Cerebellar cortex (tissue), 1 donor: ENCODE measurements around the gene FCRLB.
"Not testable (repeated sequence)": the region's sequence is repeated elsewhere in the genome, so short reads cannot be mapped to it uniquely, and the experiment has no call there.

Experiments
- DNase-seq: peaks from one replicate; pipeline ENCODE4 v3.0.0-alpha.2; 2015; ENCODE audit warnings: low spot score

FCRLB gene

DNA sequence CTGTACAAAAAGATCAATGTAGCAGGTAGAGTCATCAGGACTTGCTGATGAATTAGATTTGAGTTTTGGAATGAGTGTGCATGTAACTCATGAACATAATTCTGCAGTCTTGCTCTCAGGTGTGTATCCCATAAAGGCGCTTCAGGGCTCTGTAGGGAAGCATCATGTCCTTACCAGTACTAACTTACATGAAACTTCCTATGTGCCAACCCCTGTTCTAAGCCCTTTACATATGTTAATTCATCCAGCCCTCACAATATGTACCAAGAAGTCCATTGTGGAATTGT, 2.1 kb upstream of the FCRLB start:
- no peak for DNase-seq

DNA sequence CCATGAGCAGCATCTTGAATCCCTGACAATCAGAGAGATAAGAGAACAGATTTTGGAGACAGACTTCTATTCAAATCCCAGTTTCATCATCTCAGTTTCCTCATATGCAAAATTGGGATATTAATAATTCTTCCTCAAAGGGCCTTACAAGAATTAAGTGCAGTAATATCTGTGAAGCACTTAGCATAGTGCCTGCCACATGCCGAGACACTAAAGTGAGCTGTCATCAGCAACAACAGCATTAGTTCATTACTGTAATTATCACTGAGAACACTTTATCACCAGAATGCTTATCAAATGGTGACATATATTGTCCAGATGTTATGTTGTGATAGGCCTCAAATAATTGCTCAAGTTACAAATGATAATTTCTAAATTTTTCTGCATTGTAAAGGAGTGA, 922 bp upstream of the FCRLB start:
- DNase-seq = no peak

- no peak for DNase-seq
Observed at GRCh38 chr1:161721738-161722343, 497 bp downstream of the FCRLB start.

GRCh38 chr1:161722406-161722805, 1.1 kb downstream of the FCRLB start:
- DNase-seq = no peak

DNA sequence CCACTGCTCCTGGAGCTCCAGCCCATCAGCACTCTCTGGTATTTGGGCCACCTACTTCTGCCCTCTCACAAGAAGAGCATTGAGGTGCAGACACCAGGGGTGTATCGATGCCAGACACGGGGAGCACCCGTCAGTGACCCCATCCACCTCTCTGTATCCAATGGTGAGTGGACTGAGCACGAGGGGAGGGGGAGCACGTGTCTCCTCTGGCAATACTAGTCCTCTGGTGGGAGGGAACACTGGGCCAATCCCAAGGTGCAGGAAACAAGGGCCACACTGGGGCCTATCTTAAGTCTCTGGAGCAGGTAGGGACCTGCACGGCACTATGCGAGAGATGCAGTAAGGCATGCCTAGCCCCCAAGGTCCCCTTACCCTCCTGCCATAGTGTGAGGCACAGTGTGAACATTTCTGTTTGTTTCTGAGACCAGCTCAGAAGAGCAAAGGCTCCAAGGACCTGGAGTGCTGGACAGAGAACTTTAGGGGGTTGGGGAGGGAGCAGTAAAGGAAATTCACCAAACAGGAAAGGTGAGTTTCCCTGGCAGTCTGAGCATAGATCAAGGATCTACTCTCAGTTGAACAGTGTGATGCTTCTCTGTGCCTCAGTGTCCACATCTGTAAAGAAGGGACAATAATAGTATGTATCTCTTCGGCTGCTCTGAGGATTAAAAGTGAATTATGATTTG, 2.3 kb downstream of the FCRLB start:
- DNase-seq = no peak

- not testable (repeated sequence) for DNase-seq
Observed at GRCh38 chr1:161725258-161725907, 4.0 kb downstream of the FCRLB start.

DNA sequence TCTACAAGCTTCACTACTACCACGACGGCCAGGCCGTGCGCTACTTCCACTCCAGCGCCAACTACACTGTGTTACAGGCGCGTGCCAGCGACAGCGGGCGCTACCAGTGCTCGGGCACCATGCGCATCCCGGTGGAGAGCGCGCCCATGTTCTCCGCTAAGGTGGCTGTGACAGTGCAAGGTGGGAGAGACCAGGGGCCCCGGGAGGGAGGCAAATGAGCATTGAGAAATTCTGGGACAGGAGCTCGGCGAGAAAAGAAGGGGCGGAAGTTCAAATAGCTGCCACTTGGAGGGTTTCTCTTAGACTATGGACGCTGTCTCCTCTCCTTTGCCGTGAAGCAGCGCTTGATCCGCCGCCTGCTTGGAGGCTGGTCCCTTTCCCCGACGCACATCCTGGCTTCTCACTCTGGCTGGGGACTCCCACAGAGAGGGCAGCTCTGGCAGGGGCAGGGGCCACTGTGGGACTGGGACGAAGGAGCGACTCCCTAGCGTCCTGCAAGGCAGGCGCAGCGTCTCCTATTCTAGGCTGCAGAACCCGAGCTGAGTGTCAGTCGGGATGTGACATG, 4.6 kb downstream of the FCRLB start:
- peak; percentile 59 for DNase-seq

- DNase-seq = peak; percentile 80
Observed at GRCh38 chr1:161726473-161727255, 5.3 kb downstream of the FCRLB start.

DNA sequence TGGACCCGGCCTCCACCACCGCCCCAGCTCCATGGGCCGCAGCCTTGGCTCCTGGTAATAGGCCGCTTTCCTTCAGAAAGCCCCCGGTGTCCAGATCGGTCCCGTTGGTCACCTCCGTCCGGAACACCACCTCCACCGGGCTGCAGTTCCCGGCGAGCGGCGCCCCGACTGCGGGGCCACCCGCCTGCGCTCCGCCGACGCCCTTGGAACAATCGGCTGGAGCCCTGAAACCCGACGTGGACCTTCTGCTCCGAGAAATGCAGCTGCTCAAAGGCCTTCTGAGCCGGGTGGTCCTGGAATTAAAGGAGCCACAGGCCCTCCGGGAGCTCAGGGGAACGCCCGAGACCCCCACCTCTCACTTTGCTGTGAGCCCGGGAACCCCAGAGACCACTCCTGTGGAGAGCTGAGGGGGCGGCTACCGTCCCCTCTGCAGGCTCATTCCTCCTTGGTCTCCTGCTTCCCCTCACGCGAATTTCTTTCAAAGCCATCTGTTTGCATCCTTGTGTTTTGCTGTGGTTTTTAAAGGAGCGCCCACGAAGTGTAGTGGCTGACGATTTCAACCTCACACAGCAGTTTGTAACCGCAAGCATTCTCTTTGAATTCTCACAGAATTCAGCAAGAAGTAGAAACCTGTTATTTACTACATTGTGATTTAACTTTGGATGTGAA, 6.0 kb downstream of the FCRLB start:
- peak; percentile 42 for DNase-seq

DNA sequence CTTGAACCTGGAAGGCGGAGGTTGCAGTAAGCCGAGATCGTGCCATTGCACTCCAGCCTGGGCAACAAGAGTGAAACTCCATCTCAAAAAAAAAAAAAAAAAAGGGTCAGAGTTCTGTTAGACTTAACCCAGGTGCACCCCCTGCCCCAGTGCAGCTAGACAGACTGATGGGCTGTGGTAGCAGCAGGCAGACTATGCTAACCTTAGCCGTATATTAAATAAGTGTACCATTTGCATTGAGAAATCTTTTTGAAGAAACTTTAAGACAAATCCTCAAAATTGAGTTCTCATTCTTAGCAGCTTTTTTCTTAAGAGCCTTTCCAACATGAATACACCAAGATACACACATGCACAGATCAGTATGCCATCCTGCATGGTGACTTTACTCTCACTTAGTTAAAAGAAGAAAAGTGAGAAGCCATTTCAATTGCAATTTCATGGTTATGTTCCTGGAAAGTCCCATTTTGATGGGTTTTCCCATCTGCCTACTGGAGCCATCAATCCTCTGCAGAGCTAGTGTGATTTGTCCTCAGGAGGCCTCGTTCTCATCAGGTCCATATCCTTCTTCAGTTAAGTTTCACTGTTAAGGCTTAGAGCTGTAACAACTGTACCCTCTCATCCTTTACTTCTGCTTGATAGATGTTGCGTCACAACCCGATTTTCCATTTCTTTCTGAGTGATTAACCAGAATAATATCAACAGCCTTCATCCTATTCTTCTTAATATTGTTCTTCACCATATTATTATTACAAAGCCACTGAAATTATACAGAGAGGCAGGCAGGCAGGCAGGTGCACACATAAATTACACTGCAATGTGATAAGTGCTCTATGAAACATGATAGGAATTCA, 7.3 kb downstream of the FCRLB start:
- DNase-seq = no peak

GRCh38 chr1:161730050-161730564, 8.8 kb downstream of the FCRLB start:
- DNase-seq = no peak

- no peak for DNase-seq
Observed at GRCh38 chr1:161731241-161731640, 9.9 kb downstream of the FCRLB start.

DNA sequence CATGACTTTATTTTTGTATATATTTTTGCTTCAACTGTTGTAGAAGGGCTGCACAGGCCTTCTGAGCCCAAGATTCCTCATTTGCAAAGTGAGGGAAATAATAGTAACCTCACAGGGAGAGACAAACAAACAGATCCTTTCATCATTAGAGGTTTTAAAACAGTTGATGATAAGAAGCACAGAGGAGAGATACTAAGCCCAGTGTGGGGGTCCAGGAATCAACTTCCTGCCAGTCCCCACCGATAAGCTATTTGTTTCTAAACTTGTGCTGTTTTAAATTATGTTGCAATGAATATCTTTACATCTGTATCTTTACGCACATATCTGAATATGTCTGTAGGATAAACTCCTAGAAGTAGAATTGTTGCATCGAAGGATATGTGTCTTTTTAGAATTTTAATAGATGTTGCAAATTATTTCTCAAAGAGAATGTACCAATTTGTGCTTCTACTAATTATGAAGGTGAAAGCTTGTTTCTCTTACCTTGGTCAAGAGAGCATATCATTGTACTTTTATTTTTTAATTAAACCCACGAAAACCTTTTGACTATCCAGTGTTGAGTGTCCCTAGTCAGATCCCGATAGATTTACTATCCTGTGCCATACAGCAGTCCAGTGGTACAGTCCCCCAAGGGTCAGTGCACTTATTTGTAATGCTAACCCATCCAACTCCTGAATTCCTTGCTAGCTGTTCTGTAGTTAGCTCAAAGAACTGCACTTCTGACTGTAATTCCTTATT, 10.8 kb downstream of the FCRLB start:
- DNase-seq = no peak

GRCh38 chr1:161733526-161733925, 12.2 kb downstream of the FCRLB start:
- DNase-seq = no peak

DNA sequence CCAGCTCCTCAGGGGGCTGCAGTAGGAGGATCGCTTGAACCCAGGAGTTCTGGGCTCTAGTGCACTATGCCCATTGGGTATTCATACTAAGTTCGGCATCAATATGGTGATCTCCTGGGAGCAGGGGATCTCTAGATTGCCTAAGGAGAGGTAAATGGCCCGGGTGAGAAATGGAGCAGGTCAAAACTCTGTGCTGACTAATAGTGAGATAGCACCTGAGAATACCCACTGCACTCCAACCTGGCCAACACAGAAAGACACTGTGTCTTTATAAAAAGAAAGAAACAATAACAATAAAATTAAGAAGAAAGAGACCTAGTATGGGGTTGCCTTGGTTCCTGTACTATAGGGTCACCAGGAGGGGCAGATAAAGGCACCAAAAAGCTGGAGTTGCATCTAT, 14.5 kb downstream of the FCRLB start:
- no peak for DNase-seq

DNA sequence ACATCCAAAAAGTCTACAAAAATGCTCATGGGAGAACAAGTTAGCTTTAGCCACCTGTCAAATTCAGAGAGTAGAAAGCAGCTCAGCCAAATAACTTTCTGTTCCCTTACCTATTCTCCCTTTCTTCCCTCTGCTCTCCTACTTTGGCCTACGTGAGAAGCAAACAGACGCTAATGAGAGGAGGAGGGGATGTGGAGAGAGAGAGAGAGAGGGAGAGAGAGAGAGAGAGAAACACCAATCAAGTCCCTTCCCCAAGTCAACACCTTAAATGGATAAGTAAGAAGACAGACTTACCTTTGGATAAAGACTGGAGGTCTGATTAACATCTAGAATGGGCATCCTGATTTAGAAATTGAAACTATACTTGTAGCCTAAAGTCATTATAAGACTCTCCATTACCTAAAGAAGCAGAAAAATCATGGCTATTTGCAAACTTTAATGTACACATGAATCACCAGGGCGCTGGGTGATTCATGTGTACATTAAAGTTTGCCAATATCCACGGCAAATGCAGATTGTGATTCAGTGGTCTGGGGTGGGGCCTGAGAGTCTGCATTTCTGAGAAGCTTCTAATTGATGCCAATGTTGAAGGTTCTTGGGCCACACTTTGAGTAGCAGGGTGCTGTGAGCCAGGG, 15.1 kb downstream of the FCRLB start:
- no peak for DNase-seq

DNA sequence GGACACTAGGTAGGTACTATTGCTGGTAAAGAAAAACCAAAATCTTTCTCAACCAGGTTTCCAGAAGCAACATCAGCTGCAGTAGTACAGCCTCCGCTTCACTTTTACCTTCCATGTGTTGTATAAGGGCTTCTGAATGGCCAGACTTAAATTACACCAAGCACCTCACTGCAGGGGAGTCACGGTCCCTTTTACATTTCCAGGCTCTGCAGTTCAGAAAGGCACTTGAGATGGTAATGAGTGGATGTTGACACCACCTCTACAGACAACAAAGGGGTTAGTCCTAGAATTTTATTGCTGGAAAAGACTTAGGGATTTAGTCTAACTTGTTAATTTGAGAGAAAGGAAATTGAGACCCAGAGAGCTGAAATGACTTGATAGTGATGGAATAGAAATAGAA, 16.3 kb downstream of the FCRLB start:
- DNase-seq = no peak

GRCh38 chr1:161738627-161739287, 17.4 kb downstream of the FCRLB start:
- peak; percentile 44 for DNase-seq
